ENCODE measurements around the gene LMTK3. TPM values are rescaled to one million over a fixed set of nuclear protein-coding genes. Genes with fewer than 3 reads are reported as not detected.

Gene LMTK3, protein sequence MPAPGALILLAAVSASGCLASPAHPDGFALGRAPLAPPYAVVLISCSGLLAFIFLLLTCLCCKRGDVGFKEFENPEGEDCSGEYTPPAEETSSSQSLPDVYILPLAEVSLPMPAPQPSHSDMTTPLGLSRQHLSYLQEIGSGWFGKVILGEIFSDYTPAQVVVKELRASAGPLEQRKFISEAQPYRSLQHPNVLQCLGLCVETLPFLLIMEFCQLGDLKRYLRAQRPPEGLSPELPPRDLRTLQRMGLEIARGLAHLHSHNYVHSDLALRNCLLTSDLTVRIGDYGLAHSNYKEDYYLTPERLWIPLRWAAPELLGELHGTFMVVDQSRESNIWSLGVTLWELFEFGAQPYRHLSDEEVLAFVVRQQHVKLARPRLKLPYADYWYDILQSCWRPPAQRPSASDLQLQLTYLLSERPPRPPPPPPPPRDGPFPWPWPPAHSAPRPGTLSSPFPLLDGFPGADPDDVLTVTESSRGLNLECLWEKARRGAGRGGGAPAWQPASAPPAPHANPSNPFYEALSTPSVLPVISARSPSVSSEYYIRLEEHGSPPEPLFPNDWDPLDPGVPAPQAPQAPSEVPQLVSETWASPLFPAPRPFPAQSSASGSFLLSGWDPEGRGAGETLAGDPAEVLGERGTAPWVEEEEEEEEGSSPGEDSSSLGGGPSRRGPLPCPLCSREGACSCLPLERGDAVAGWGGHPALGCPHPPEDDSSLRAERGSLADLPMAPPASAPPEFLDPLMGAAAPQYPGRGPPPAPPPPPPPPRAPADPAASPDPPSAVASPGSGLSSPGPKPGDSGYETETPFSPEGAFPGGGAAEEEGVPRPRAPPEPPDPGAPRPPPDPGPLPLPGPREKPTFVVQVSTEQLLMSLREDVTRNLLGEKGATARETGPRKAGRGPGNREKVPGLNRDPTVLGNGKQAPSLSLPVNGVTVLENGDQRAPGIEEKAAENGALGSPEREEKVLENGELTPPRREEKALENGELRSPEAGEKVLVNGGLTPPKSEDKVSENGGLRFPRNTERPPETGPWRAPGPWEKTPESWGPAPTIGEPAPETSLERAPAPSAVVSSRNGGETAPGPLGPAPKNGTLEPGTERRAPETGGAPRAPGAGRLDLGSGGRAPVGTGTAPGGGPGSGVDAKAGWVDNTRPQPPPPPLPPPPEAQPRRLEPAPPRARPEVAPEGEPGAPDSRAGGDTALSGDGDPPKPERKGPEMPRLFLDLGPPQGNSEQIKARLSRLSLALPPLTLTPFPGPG (N-terminal part only)
- 0.82 TPM for polyA plus RNA-seq (2013)

DNA sequence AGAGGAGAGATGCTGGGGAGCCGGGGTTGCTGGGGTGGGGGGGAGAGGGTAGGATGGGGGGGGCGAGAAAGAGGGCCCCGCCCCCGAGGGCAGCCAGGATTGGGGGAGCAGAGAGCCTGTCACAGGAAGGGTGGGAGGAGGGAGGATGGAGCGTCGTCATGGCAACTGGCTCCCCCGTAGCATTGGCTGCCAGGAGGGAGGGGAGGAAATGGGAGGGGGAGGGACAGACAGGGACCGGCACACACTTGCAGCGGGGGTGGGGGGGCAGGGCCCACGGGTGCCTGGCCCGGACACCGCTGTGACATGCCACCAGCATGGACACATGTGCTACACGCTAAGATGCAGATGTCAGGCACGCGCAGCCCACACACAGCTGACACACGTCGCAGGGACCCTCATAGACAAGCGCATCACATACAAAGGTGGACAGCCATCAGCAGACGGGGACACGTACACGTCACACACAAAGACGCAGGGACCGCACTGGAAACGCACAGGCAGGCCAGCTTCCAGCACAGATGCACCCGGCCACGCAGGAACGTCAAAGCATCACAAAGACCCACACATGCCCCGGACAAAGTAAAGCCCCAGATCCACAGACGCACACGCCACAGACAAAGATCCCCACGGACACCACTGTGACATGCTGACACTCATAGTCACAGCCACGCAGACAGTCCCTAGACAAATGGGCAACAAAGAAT, at the start of gene LMTK3:
LMTK3 (minus strand) TSS at position 36 of the 704 bp plus-strand sequence. CDS start 259 bp downstream, outside the sequence.
- H3K27ac ChIP-seq (ENCODE audit: insufficient read depth in 1 of 2, low read depth in 1 of 2, low read length in 2 of 2, poor library complexity in 1 of 2, severe bottlenecking in 2 of 2): no peak within 1 kb of the TSS
- H3K4me1 ChIP-seq (ENCODE audit: control extremely low read depth in 1 of 4, control insufficient read depth in 4 of 4, insufficient read depth in 4 of 4, low read length in 3 of 4): peaks cover 0 to 18% (median 11%) of the 10 kb centered on the region in 4 experiments
- WGBS (ENCODE audit: insufficient coverage): 7% methylated on average over 22 of the region's 32 CpGs
- peak within 1 kb of the TSS in 4 of 7 experiments; percentile 20 to 71 (median 50) for H3K4me3 ChIP-seq (ENCODE audit: control insufficient read depth in 1 of 7, extremely low read depth in 1 of 7, insufficient read depth in 4 of 7, low read depth in 2 of 7, low read length in 6 of 7)
- H3K27me3 ChIP-seq (replicated peaks in 2 of 5; ENCODE audit: control insufficient read depth in 4 of 5, insufficient read depth in 5 of 5, low read length in 4 of 5): peaks cover 6 to 28% (median 16%) of the 10 kb centered on the region in 5 experiments
- ChIA-PET CTCF (interaction anchor here (1.0 kb wide), 1 partner anchor 72 kb away, joined by 3 read pairs; no protein-coding TSS in a partner anchor), POLR2A (no interaction called here)
- peak; percentile 52 to 69 (median 65) for DNase-seq
- H3K36me3 ChIP-seq (ENCODE audit: control insufficient read depth in 4 of 4, insufficient read depth in 4 of 4, low read length in 3 of 4): no peaks in the 10 kb centered on the region
- no peaks in the 10 kb centered on the region for H3K9me3 ChIP-seq (ENCODE audit: control extremely low read depth in 1 of 5, control insufficient read depth in 4 of 5, insufficient read depth in 2 of 5, low read depth in 1 of 5, low read length in 4 of 5)

DNA sequence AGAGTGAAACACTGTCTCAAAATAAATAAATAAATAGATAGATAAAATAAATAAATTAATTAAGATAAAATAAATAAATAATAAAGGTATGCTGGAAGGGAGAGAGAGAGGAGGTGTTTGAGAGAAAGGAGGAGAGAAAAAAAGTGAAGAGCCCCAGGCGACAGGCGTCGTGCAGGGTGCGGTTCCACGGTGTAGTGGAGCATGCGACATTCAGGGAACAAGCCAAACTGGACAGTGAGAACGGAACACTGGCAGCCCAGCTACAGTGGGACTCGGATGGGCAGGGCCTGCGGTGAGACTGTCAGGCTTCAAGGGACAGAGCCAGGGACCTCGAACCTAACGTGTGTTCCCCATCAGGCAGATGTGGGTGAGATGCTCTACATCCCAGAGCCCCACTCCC, 49.8 kb upstream of the LMTK3 start:
- H3K36me3 ChIP-seq (ENCODE audit: control insufficient read depth in 4 of 4, insufficient read depth in 4 of 4, low read length in 3 of 4): no peaks in the 10 kb centered on the region
- CTCF ChIA-PET: no interaction called here
- H3K27ac ChIP-seq (ENCODE audit: insufficient read depth in 1 of 2, low read depth in 1 of 2, low read length in 2 of 2, poor library complexity in 1 of 2, severe bottlenecking in 2 of 2): no peak overlapping the region
- peaks cover 0 to 4% (median 2%) of the 10 kb centered on the region in 4 experiments for H3K4me1 ChIP-seq (ENCODE audit: control extremely low read depth in 1 of 4, control insufficient read depth in 4 of 4, insufficient read depth in 4 of 4, low read length in 3 of 4)
- H3K27me3 ChIP-seq (replicated peaks in 2 of 5; ENCODE audit: control insufficient read depth in 4 of 5, insufficient read depth in 5 of 5, low read length in 4 of 5): peaks cover 0 to 5% (median 4%) of the 10 kb centered on the region in 5 experiments
- H3K4me3 ChIP-seq (ENCODE audit: control insufficient read depth in 1 of 7, extremely low read depth in 1 of 7, insufficient read depth in 4 of 7, low read depth in 2 of 7, low read length in 6 of 7): no peak overlapping the region
- no peak for DNase-seq
- H3K9me3 ChIP-seq (ENCODE audit: control extremely low read depth in 1 of 5, control insufficient read depth in 4 of 5, insufficient read depth in 2 of 5, low read depth in 1 of 5, low read length in 4 of 5): no peaks in the 10 kb centered on the region
- 90% methylated on average over 11 of the region's 11 CpGs for WGBS (ENCODE audit: insufficient coverage)
- POLR2A ChIA-PET: no interaction called here

DNA sequence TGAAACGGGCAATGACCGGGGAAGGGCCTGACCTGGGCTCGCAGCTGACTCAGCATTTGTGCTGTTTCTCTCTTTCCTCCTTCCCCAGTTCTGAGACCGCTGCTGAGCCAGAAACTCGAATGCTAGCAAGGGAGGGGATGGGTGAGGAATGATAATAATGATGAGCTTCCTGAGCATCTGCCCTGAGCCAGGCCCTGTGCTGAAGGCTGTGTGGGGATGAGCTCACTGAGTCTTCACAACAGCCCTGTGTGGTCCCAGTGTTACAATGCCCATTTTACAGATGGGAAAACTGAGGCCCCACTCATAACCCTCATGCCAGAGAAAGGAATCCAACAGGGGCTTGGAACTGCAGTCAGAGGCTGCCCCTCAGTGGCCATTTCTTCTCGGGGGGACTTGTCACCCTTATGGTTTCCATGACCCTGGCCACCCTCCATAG, 48.5 kb upstream of the LMTK3 start:
- ChIA-PET CTCF (interaction anchor here (0.6 kb wide), 1 partner anchor 54 kb away, joined by 4 read pairs; the partner anchor contains the start of gene FAM83E), POLR2A (no interaction called here)
- H3K4me3 ChIP-seq (ENCODE audit: control insufficient read depth in 1 of 7, extremely low read depth in 1 of 7, insufficient read depth in 4 of 7, low read depth in 2 of 7, low read length in 6 of 7): no peak overlapping the region
- 100% methylated on average over 1 of the region's 6 CpGs for WGBS (ENCODE audit: insufficient coverage)
- peaks cover 0 to 5% (median 4%) of the 10 kb centered on the region in 5 experiments for H3K27me3 ChIP-seq (replicated peaks in 2 of 5; ENCODE audit: control insufficient read depth in 4 of 5, insufficient read depth in 5 of 5, low read length in 4 of 5)
- H3K36me3 ChIP-seq (ENCODE audit: control insufficient read depth in 4 of 4, insufficient read depth in 4 of 4, low read length in 3 of 4): no peaks in the 10 kb centered on the region
- peaks cover 0 to 4% (median 2%) of the 10 kb centered on the region in 4 experiments for H3K4me1 ChIP-seq (ENCODE audit: control extremely low read depth in 1 of 4, control insufficient read depth in 4 of 4, insufficient read depth in 4 of 4, low read length in 3 of 4)
- H3K9me3 ChIP-seq (ENCODE audit: control extremely low read depth in 1 of 5, control insufficient read depth in 4 of 5, insufficient read depth in 2 of 5, low read depth in 1 of 5, low read length in 4 of 5): no peaks in the 10 kb centered on the region
- no peak overlapping the region for H3K27ac ChIP-seq (ENCODE audit: insufficient read depth in 1 of 2, low read depth in 1 of 2, low read length in 2 of 2, poor library complexity in 1 of 2, severe bottlenecking in 2 of 2)
- DNase-seq: peak in 2 of 3 donors; percentile 44 to 51

DNA sequence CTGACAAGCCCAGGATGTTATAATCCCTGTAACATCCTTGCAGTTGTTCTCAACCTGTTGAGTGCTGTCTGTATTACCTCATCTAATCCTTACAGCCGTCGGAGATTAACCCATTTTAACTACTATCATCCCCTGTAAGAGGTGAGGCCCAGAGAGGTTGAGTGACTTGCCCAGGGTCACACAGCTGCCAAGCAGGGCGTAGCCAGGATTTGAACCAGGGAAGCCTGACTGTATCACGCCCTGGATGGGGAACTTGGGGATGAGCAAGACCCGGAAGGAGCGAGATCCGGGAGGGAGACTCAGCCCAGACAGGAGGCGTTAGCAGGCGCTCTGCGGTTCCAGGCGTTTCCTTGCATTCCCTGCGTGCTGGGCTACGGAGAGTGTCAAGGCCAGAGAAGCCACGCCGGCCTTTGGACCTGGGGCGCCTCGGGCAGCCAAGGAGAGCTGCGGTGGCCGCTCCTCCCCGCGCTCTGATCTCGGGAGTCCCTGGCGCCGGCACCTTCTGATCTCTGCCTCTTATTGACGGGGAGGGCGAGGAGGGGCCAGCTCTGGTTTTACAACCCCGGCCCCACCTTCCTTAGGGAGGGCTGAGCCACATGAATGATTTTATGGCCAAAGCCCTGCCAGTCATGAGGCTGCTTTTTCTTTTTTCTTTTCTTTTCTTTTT, 46.5 kb upstream of the LMTK3 start:
- H3K4me3 ChIP-seq (ENCODE audit: control insufficient read depth in 1 of 7, extremely low read depth in 1 of 7, insufficient read depth in 4 of 7, low read depth in 2 of 7, low read length in 6 of 7): peak overlapping the region in 4 of 7 experiments; percentile 19 to 48 (median 24)
- H3K4me1 ChIP-seq (ENCODE audit: control extremely low read depth in 1 of 4, control insufficient read depth in 4 of 4, insufficient read depth in 4 of 4, low read length in 3 of 4): peaks cover 0 to 12% (median 3%) of the 10 kb centered on the region in 4 experiments
- H3K27me3 ChIP-seq (replicated peaks in 2 of 5; ENCODE audit: control insufficient read depth in 4 of 5, insufficient read depth in 5 of 5, low read length in 4 of 5): peaks cover 0 to 5% (median 4%) of the 10 kb centered on the region in 5 experiments
- H3K36me3 ChIP-seq (ENCODE audit: control insufficient read depth in 4 of 4, insufficient read depth in 4 of 4, low read length in 3 of 4): no peaks in the 10 kb centered on the region
- peak; percentile 16 to 63 (median 51) for DNase-seq
- ChIA-PET CTCF (interaction anchor here (1.2 kb wide), 1 partner anchor 69 kb away, joined by 3 read pairs; no protein-coding TSS in a partner anchor), POLR2A (interaction anchor here (0.5 kb wide), 1 partner anchor 10 kb away, joined by 3 read pairs; no protein-coding TSS in a partner anchor)
- 20% methylated on average over 22 of the region's 27 CpGs for WGBS (ENCODE audit: insufficient coverage)
- no peak overlapping the region for H3K27ac ChIP-seq (ENCODE audit: insufficient read depth in 1 of 2, low read depth in 1 of 2, low read length in 2 of 2, poor library complexity in 1 of 2, severe bottlenecking in 2 of 2)
- H3K9me3 ChIP-seq (ENCODE audit: control extremely low read depth in 1 of 5, control insufficient read depth in 4 of 5, insufficient read depth in 2 of 5, low read depth in 1 of 5, low read length in 4 of 5): no peaks in the 10 kb centered on the region

DNA sequence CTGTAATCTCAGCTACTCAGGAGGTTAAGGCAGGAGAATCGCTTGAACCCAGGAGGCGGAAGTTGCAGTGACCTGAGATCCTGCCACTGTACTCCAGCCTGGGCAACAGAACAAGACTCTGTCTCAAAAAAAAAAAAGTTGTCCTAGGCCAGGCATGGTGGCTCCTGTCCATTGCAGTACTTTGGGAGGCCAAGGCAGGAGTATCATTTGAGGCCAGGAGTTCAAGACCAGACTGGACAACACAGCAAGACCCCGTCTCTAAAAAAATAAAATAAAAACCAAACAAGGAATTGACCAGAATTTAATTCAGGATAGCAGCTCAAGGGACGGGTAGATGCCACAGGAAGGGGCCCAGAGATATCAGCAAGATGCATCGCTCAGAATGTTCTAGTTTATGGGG, 45.2 kb upstream of the LMTK3 start:
- Histone ChIP-seq H3K4me3 (ENCODE audit: control insufficient read depth in 1 of 7, extremely low read depth in 1 of 7, insufficient read depth in 4 of 7, low read depth in 2 of 7, low read length in 6 of 7) (no peak overlapping the region), H3K27ac (ENCODE audit: insufficient read depth in 1 of 2, low read depth in 1 of 2, low read length in 2 of 2, poor library complexity in 1 of 2, severe bottlenecking in 2 of 2) (no peak overlapping the region), H3K27me3 (replicated peaks in 2 of 5; ENCODE audit: control insufficient read depth in 4 of 5, insufficient read depth in 5 of 5, low read length in 4 of 5) (peaks cover 0 to 5% (median 4%) of the 10 kb centered on the region in 5 experiments), H3K36me3 (ENCODE audit: control insufficient read depth in 4 of 4, insufficient read depth in 4 of 4, low read length in 3 of 4) (no peaks in the 10 kb centered on the region), H3K4me1 (ENCODE audit: control extremely low read depth in 1 of 4, control insufficient read depth in 4 of 4, insufficient read depth in 4 of 4, low read length in 3 of 4) (peaks cover 0 to 12% (median 3%) of the 10 kb centered on the region in 4 experiments), H3K9me3 (ENCODE audit: control extremely low read depth in 1 of 5, control insufficient read depth in 4 of 5, insufficient read depth in 2 of 5, low read depth in 1 of 5, low read length in 4 of 5) (no peaks in the 10 kb centered on the region)
- 97% methylated on average over 5 of the region's 5 CpGs for WGBS (ENCODE audit: insufficient coverage)
- POLR2A ChIA-PET: no interaction called here
- no peak for DNase-seq
- CTCF ChIA-PET: interaction anchor here (1.1 kb wide), 1 partner anchor 48 kb away, joined by 3 read pairs; no protein-coding TSS in a partner anchor
